HG02571 (cell line): ENCODE results near the gene EXOSC5.
"Not testable (repeated sequence)": the region's sequence is repeated elsewhere in the genome, so short reads cannot be mapped to it uniquely, and the experiment has no call there.

Experiments
- ATAC-seq: cut with Tn5 transposase; IDR thresholded peaks from one replicate; pipeline ENCODE4 v1.9.1; 2021; ENCODE audit warnings: mild to moderate bottlenecking, moderate library complexity; ENCODE audit not compliant: unreplicated experiment

EXOSC5 gene

DNA sequence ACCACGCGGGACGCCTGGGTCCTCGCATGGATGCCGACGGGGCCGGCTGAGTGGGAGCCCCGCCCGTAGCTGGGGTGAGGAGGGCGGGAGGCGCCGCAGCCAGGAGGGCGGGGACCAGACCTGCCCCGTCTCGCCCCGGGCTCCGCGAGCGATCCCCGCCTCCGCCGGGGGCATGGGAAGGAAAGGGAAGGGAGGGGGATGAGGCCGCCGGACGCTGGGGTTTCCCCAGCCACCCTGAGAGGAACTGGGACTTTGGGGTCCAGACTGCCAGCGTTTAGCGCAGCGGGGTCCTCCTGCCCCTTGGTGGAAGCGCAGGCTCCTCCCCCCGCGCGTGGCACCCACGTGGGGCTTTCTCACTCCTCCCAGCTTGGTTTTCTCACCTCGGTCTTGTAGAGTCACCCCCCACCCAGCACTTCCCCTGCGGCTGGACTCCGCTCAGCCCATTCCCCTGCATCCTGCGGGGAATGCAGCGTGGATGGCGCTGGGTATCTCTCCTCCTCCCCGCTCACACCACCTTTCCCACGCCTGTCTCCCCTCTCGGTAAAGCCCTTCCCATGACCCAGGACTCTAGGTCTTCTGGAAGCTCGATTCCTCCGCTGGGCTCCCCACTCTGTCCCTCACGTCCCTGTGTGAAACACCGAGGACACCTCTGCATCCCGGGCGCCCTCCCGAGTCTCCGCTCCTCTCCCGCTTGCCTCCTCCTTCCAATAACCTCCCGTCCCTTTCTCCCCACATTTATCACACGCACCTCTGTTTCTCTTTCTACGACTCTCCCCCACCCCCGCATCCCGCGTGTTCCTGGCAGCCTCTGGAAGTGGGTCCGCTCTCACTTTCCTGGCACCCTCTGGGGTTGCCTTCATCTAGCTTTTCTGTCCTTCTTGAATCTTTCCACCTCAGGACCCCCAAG lies 45.6 kb downstream of the EXOSC5 start:
- peak; percentile 43 for ATAC-seq

DNA sequence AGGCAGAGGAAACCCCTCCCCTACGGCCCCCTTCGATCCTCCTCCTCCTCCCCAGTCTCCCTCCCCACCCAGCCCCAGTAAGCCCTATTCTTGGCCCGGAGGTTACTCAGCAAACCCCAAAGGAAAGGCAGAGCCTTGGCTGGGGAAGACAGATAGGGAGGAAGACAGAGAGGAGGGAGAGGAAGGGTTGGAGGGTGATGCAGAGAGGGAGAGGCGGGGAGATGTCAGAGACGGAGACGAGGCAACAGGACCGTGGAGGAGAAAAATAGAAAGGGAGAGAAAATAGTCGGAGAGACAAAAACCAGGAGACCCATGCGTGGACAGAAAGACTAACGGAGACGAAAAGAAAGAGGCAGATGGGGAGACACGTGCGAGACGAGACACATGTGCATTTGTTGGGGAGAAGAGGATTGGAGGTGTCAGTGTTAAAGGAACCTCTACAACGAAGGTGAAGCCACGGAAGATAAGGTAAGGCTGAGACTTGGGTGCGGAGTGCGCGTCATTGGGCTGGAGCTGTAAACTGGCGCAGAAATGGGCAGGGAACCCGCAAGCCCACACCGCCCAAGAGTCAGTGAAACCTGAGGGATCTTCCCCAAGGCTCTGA lies 46.3 kb downstream of the EXOSC5 start:
- ATAC-seq: no peak

DNA sequence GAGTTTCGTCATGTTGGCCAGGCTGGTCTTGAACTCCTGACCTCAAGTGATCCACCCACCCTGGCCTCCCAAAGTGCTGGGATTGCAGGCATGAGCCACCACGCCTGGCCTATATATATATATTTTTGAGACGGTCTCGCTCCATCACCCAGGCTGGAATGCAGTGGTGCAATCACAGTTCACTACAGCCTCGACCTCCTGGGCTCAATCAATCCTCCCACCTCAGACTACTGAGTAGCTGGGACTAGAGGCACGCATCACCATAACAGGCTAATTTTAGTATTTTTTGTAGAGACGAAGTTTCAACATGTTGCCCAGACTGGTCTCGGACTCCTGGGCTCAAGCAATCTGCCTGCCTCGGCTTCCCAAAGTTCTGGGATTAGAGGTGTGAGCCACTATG lies 50.2 kb downstream of the EXOSC5 start:
- ATAC-seq: not testable (repeated sequence)

DNA sequence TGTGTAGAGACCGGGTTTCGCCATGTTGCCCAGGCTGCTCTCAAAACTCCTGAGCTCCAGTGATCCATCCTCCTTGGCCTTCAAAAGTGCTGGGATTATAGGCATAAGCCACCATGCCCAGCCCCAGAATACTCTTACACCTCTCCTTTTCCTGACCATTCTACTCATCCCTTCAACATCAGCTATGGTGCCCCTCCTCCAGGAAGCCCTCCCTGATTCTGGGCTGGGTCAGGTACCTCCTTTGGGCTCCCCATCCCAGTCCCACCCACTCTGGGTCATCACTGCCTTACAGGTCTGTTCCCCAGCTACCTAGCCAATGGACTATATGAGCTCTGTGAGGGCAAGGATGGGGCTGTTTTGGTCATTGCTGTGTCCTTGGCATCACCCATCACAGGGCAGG lies 53.0 kb downstream of the EXOSC5 start:
- no peak for ATAC-seq

DNA sequence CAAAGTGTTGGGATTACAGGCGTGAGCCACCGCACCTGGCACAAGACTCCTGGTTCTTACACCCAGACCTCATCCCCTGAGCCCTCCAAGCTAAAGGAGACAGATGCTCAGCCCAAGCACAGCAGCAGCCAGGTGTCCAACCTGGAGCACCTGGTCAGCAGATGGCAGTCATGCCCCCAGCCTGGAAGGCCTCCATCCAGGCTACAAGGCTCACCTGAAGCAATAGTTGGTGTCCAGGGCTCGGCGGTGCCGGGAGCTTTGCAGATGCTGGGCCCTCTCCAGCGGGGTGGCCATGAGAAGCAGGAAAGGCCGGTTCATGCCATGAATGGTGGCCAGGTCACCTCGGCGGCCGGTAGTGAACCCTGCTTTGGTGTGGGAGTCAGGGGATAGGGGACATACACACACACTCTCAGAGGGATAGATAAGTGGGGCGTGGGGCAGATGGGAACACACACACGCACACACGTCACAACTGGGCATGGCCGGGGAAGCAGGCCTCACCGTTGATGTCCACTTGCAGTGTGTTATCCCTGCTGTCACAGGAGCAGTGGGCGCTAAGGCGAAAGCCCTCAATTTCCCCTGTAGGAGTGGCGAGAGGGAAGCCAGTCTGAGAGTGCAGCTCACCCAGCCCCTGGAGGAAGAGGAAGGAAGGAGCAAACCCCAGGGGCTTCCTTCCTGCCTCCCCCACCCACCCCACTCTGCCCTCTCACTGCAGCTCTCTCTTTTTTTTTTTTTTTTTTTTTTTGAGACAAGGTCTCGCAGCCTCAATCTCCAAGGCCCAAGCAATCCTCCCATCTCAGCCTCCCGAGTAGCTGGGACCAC lies 55.3 kb downstream of the EXOSC5 start:
- no peak for ATAC-seq

- ATAC-seq: no peak
Measured at GRCh38 chr19:41339936-41340335, 57.2 kb downstream of the EXOSC5 start.
